SK-N-SH (cell line): ENCODE results near the gene TBX21. TPM values are rescaled to one million over a fixed set of nuclear protein-coding genes. Genes with fewer than 3 reads are reported as not detected.
A peak's percentile ranks its signal among the peaks of the same experiment; 100 is the strongest.

ENCODE experiments used
- CTCF ChIA-PET: fragments of 300-600, 350-600 bp; formaldehyde crosslinking; extraction: SDS; loops from one replicate; lab custom pipeline; 2021; lab: Yijun Ruan, JAX
- POLR2A ChIA-PET: fragments of 350-600 bp; sonication (Branson Sonifier 250); formaldehyde crosslinking; extraction: SDS; loops from one replicate; lab custom pipeline; 2020; ENCODE audit warnings: antibody characterized with exemption, inconsistent platforms; lab: Yijun Ruan, JAX
- DNase-seq: peaks from one replicate; pipeline ENCODE4 v3.0.0; 2012
- H2AFZ ChIP-seq: fragments of 200-600 bp; sonication (generic); 2 replicates; pipeline ENCODE4 v1.8.1; 2016; ENCODE audit warnings: antibody characterized with exemption, mild to moderate bottlenecking, low read depth
- H3F3A ChIP-seq: fragments of 200-600 bp; sonication (generic); replicated peaks from 2 replicates; pipeline ENCODE3; 2016; ENCODE audit warnings: antibody characterized with exemption, mild to moderate bottlenecking; ENCODE audit not compliant: insufficient read depth
- H3K27ac ChIP-seq, 2 experiments: fragments of 200-500 bp in 1 of 2; fragments of 200-600 bp in 1 of 2; sonication (Bioruptor generic) in 1 of 2; sonication (generic), shearing (Covaris generic) in 1 of 2; 2 replicates each; pipeline versions ENCODE4 v1.5.1 to v1.6.1; 2014 to 2016; ENCODE audit warnings: low read depth in 2 of 2, inconsistent platforms in 1 of 2, low read length in 1 of 2, mild to moderate bottlenecking in 1 of 2, mixed read lengths in 1 of 2
- H3K27me3 ChIP-seq: fragments of 200-600 bp; sonication (generic), shearing (Covaris generic); 2 replicates; pipeline ENCODE4 v1.6.1; 2016; ENCODE audit warnings: mixed run types; ENCODE audit not compliant: insufficient read depth
- H3K36me3 ChIP-seq, 2 experiments: fragments of 200-500 bp in 1 of 2; fragments of 200-600 bp in 1 of 2; sonication (Bioruptor generic) in 1 of 2; sonication (generic) in 1 of 2; replicated peaks in 1 of 2; 2 replicates each; pipeline versions ENCODE3 to v1.5.1; 2014 to 2016; ENCODE audit warnings: low read length in 1 of 2, mild to moderate bottlenecking in 1 of 2; ENCODE audit not compliant: insufficient read depth in 2 of 2, control insufficient read depth in 1 of 2
- H3K4me1 ChIP-seq, 2 experiments: fragments of 200-500 bp in 1 of 2; fragments of 200-600 bp in 1 of 2; sonication (Bioruptor generic) in 1 of 2; sonication (generic), shearing (Covaris generic) in 1 of 2; 2 replicates each; pipeline versions ENCODE4 v1.5.1 to v1.6.1; 2014 to 2016; ENCODE audit warnings: low read depth in 1 of 2, low read length in 1 of 2, mixed run types in 1 of 2; ENCODE audit not compliant: insufficient read depth in 2 of 2, control insufficient read depth in 1 of 2
- H3K4me2 ChIP-seq: fragments of 200-600 bp; sonication (generic), shearing (Covaris generic); 2 replicates; pipeline ENCODE4 v1.6.1; 2017; ENCODE audit warnings: mixed run types
- H3K4me3 ChIP-seq, 2 experiments: fragments of 200-500 bp in 1 of 2; fragments of 200-600 bp in 1 of 2; sonication (Bioruptor generic) in 1 of 2; sonication (generic), shearing (Covaris generic) in 1 of 2; 2 replicates each; pipeline versions ENCODE4 v1.5.1 to v1.8.1; 2014 to 2016; ENCODE audit warnings: low read depth in 2 of 2, inconsistent platforms in 1 of 2, low read length in 1 of 2, mild to moderate bottlenecking in 1 of 2, mixed read lengths in 1 of 2, moderate library complexity in 1 of 2
- H3K79me2 ChIP-seq: fragments of 200-600 bp; sonication (generic); 2 replicates; pipeline ENCODE4 v1.8.1; 2017; ENCODE audit warnings: mild to moderate bottlenecking; ENCODE audit not compliant: insufficient read depth
- H3K9ac ChIP-seq: fragments of 200-600 bp; sonication (generic); 2 replicates; pipeline ENCODE4 v1.6.1; 2017; ENCODE audit warnings: mixed run types
- H3K9me2 ChIP-seq: fragments of 200-600 bp; sonication (generic); 2 replicates; pipeline ENCODE4 v1.6.1; 2017; ENCODE audit warnings: mixed run types
- H3K9me3 ChIP-seq: fragments of 200-600 bp; sonication (generic); 2 replicates; pipeline ENCODE4 v1.6.1; 2017; ENCODE audit warnings: mixed run types, mild to moderate bottlenecking, moderate library complexity
- H4K20me1 ChIP-seq: fragments of 200-600 bp; sonication (generic); 2 replicates; pipeline ENCODE4 v1.6.1; 2017; ENCODE audit warnings: mild to moderate bottlenecking, mixed run types; ENCODE audit not compliant: insufficient read depth
- CHD2 ChIP-seq: fragments of 150-350 bp; IDR thresholded peaks from 2 replicates; pipeline ENCODE4 v1.6.1; 2018; ENCODE audit warnings: low read length; ENCODE audit not compliant: partially characterized antibody
- FOSL2 ChIP-seq: IDR thresholded peaks from 2 replicates; pipeline ENCODE4 v1.4.0; 2012; ENCODE audit warnings: low read depth, mild to moderate bottlenecking, moderate library complexity, borderline replicate concordance
- FOXJ3 ChIP-seq: sonication (generic); formaldehyde crosslinking; IDR thresholded peaks from 2 replicates; pipeline ENCODE4 v1.5.1; 2020; ENCODE audit warnings: mild to moderate bottlenecking, missing genetic modification reagents
- FOXM1 ChIP-seq: IDR thresholded peaks from 2 replicates; pipeline ENCODE4 v1.4.0; 2012; ENCODE audit warnings: low read depth, mild to moderate bottlenecking
- JUND ChIP-seq: IDR thresholded peaks from 2 replicates; pipeline ENCODE4 v1.4.0; 2012
- NFIC ChIP-seq: IDR thresholded peaks from 2 replicates; pipeline ENCODE4 v1.4.0; 2012; ENCODE audit warnings: borderline replicate concordance
- RCOR1 ChIP-seq: fragments of 150-350 bp; IDR thresholded peaks from 2 replicates; pipeline ENCODE4 v1.6.1; 2017; ENCODE audit warnings: antibody characterized with exemption, low read length
- SMC3 ChIP-seq: IDR thresholded peaks from 2 replicates; pipeline ENCODE4 v1.6.1; 2012; ENCODE audit warnings: low read depth, low read length, improper control_type of control experiment
- TCF12 ChIP-seq: IDR thresholded peaks from 2 replicates; pipeline ENCODE4 v1.4.0; 2012
- TEAD4 ChIP-seq: IDR thresholded peaks from 2 replicates; pipeline ENCODE4 v1.4.0; 2012; ENCODE audit warnings: mild to moderate bottlenecking, borderline replicate concordance; ENCODE audit not compliant: insufficient read depth
- YY1 ChIP-seq: IDR thresholded peaks from 2 replicates; pipeline ENCODE4 v1.4.0; 2012; ENCODE audit warnings: low read depth, mild to moderate bottlenecking
- WGBS: methylation state at CpG from one replicate; pipeline ENCODE4 v1.1.6; 2017; ENCODE audit warnings: low lambda C conversion rate; 5-methylcytosine and 5-hydroxymethylcytosine counted together
- polyA plus RNA-seq, 3 experiments: library from polyadenylated mRNA; depleted of rRNA; stranded (reverse); fragments of >200 nt; gene quantifications; 2 replicates each; pipeline ENCODE4 v1.2.3, GENCODE V29; 2012
- TF ChIP-seq, protein P1 (sequence below): fragments of 150-350 bp; IDR thresholded peaks from 2 replicates; pipeline ENCODE4 v1.6.1; 2016; ENCODE audit warnings: mild to moderate bottlenecking, low read depth, low read length
- TF ChIP-seq, protein P2 (sequence below): fragments of 200-600 bp; sonication (generic); IDR thresholded peaks from 2 replicates; pipeline ENCODE4 v1.6.1; 2017; ENCODE audit warnings: antibody characterized with exemption, mild to moderate bottlenecking, moderate library complexity
- TF ChIP-seq, protein P3 (sequence below): IDR thresholded peaks from 2 replicates; pipeline ENCODE4 v1.4.0; 2012; ENCODE audit warnings: low read depth
- TF ChIP-seq, protein P4 (sequence below): IDR thresholded peaks from 2 replicates; pipeline ENCODE4 v1.6.1; 2012; ENCODE audit warnings: mild to moderate bottlenecking, low read depth, low read length, moderate library complexity

The TBX21 gene
- polyA plus RNA-seq, 1 of the 3 experiments (the other 2 are of a cell fraction), result not detected

DNA sequence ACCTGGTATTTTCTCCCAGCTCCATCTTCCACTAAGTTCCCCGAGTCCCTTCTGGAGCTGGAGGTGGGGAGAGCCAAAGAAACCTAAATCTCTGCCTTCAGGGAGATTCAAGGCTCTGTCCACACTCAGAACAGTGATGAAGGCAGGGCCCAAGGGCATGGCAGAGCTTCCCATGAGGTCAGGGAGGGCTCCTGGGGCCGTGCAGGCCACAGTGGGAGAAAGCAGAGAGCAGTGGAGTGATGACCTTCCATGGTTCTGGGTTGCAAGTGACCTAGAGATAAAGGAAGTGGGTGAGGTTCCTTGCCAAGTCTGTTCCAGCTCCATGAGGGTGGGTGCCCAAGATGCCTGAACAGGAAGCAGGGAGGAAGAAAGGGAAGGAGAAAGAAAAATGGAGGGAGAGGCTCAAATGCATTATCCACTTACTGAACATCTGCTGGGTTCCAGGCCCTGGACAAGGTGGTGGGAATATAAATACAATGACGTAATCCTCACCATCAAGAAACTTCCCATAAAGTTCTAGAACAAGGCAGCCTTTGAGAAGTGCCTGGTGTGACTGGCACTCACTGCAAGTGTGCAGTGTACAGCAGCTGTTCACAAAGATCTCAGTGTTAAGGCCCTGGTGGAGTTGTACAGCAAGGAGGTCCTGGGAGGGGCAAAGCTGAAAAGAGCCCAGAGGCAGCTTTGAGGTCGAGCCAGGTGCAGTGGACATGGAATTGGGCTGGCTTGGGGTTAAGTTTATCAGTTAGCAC is 25.8 kb upstream of the TBX21 start:
- no peak overlapping the region for H3K4me3 ChIP-seq
- DNase-seq, result no peak
- no peaks in the 10 kb centered on the region for H3F3A ChIP-seq
- no peak overlapping the region for H2AFZ ChIP-seq
- no peaks in the 10 kb centered on the region for H3K9me3 ChIP-seq
- H3K79me2 ChIP-seq, result no peaks in the 10 kb centered on the region
- H3K27me3 ChIP-seq, result no peaks in the 10 kb centered on the region
- TF ChIP-seq, protein P1, sequence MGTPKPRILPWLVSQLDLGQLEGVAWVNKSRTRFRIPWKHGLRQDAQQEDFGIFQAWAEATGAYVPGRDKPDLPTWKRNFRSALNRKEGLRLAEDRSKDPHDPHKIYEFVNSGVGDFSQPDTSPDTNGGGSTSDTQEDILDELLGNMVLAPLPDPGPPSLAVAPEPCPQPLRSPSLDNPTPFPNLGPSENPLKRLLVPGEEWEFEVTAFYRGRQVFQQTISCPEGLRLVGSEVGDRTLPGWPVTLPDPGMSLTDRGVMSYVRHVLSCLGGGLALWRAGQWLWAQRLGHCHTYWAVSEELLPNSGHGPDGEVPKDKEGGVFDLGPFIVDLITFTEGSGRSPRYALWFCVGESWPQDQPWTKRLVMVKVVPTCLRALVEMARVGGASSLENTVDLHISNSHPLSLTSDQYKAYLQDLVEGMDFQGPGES, result no peak
- TF ChIP-seq FOXJ3 (CRISPR knock-in tag) (no peak), YY1 (no peak), NFIC (no peak), TEAD4 (no peak), SMC3 (no peak), CHD2 (no peak), JUND (no peak), TCF12 (no peak), FOSL2 (no peak), RCOR1 (no peak), FOXM1 (no peak)
- TF ChIP-seq, protein P2, sequence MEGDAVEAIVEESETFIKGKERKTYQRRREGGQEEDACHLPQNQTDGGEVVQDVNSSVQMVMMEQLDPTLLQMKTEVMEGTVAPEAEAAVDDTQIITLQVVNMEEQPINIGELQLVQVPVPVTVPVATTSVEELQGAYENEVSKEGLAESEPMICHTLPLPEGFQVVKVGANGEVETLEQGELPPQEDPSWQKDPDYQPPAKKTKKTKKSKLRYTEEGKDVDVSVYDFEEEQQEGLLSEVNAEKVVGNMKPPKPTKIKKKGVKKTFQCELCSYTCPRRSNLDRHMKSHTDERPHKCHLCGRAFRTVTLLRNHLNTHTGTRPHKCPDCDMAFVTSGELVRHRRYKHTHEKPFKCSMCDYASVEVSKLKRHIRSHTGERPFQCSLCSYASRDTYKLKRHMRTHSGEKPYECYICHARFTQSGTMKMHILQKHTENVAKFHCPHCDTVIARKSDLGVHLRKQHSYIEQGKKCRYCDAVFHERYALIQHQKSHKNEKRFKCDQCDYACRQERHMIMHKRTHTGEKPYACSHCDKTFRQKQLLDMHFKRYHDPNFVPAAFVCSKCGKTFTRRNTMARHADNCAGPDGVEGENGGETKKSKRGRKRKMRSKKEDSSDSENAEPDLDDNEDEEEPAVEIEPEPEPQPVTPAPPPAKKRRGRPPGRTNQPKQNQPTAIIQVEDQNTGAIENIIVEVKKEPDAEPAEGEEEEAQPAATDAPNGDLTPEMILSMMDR, result no peak
- TF ChIP-seq, protein P3, sequence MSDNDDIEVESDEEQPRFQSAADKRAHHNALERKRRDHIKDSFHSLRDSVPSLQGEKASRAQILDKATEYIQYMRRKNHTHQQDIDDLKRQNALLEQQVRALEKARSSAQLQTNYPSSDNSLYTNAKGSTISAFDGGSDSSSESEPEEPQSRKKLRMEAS, result no peak
- WGBS, result 63% methylated on average over 4 of the region's 4 CpGs
- H3K36me3 ChIP-seq, result peaks cover 0 to 27% of the 10 kb centered on the region in 2 experiments
- peaks cover 0 to 4% of the 10 kb centered on the region in 2 experiments; a peak in 2 of 4 replicates for H3K4me1 ChIP-seq
- H3K27ac ChIP-seq, result no peak overlapping the region
- no peak overlapping the region for H3K4me2 ChIP-seq
- no peaks in the 10 kb centered on the region for H3K9me2 ChIP-seq
- H3K9ac ChIP-seq, result no peak overlapping the region
- POLR2A ChIA-PET, result interaction anchor here (0.6 kb wide), 1 partner anchor 431 kb away, joined by 3 read pairs; no protein-coding TSS in a partner anchor
- CTCF ChIA-PET, result interaction anchor here (1.1 to 14.7 kb wide), 8 partner anchors 9 to 83 kb away, joined by 3 to 195 read pairs (median 6); partner anchors contain the start of genes TBKBP1 and TBX21
- peaks cover 11% of the 10 kb centered on the region; the same call in 1 of the 2 replicates for H4K20me1 ChIP-seq

DNA sequence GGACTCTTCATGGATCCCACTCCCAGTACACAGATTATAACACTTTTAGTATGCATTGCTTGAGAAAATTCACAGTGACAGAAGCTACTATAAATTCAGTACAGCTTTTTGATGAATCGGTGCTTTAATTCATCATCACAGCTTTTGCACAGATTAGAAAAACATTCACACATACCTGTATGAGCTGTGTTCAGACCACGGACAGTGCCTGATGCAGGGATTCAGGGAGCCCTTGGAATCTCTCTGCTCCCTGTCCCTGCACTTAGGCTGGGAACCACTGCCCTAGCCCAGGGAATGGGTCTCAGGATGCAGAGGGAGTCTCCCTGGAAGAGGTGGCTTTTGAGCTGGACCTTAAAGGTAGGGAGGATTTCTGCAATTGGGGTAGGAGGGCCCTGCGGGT is 25.2 kb upstream of the TBX21 start:
- no peak overlapping the region for H3K9ac ChIP-seq
- TF ChIP-seq, protein P1, result no peak
- TF ChIP-seq, protein P4, sequence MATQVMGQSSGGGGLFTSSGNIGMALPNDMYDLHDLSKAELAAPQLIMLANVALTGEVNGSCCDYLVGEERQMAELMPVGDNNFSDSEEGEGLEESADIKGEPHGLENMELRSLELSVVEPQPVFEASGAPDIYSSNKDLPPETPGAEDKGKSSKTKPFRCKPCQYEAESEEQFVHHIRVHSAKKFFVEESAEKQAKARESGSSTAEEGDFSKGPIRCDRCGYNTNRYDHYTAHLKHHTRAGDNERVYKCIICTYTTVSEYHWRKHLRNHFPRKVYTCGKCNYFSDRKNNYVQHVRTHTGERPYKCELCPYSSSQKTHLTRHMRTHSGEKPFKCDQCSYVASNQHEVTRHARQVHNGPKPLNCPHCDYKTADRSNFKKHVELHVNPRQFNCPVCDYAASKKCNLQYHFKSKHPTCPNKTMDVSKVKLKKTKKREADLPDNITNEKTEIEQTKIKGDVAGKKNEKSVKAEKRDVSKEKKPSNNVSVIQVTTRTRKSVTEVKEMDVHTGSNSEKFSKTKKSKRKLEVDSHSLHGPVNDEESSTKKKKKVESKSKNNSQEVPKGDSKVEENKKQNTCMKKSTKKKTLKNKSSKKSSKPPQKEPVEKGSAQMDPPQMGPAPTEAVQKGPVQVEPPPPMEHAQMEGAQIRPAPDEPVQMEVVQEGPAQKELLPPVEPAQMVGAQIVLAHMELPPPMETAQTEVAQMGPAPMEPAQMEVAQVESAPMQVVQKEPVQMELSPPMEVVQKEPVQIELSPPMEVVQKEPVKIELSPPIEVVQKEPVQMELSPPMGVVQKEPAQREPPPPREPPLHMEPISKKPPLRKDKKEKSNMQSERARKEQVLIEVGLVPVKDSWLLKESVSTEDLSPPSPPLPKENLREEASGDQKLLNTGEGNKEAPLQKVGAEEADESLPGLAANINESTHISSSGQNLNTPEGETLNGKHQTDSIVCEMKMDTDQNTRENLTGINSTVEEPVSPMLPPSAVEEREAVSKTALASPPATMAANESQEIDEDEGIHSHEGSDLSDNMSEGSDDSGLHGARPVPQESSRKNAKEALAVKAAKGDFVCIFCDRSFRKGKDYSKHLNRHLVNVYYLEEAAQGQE, result peak; percentile 84
- TF ChIP-seq, all 33 proteins: peak for 1
- no peak overlapping the region for H3K4me3 ChIP-seq
- H2AFZ ChIP-seq, result no peak overlapping the region
- peaks cover 11% of the 10 kb centered on the region; the same call in 1 of the 2 replicates for H4K20me1 ChIP-seq
- H3K4me1 ChIP-seq, result peaks cover 0 to 4% of the 10 kb centered on the region in 2 experiments; a peak in 2 of 4 replicates
- CTCF ChIA-PET, result interaction anchor here (1.1 to 14.7 kb wide), 6 partner anchors 9 to 82 kb away, joined by 3 to 195 read pairs (median 7); partner anchors contain the start of genes TBKBP1 and TBX21
- 88% methylated on average over 3 of the region's 3 CpGs for WGBS
- DNase-seq, result no peak
- POLR2A ChIA-PET, result interaction anchor here (0.6 kb wide), 1 partner anchor 430 kb away, joined by 3 read pairs; no protein-coding TSS in a partner anchor
- H3K27me3 ChIP-seq, result peaks cover 4% of the 10 kb centered on the region; the same call in 1 of the 2 replicates
- H3F3A ChIP-seq, result no peaks in the 10 kb centered on the region
- peaks cover 0 to 27% of the 10 kb centered on the region in 2 experiments for H3K36me3 ChIP-seq
- no peaks in the 10 kb centered on the region for H3K9me3 ChIP-seq
- H3K9me2 ChIP-seq, result no peaks in the 10 kb centered on the region
- no peak overlapping the region for H3K27ac ChIP-seq
- H3K4me2 ChIP-seq, result no peak overlapping the region
- no peaks in the 10 kb centered on the region for H3K79me2 ChIP-seq
